ENCODE results near the gene ASIP.
"Not testable (repeated sequence)": the region's sequence is repeated elsewhere in the genome, so short reads cannot be mapped to it uniquely, and the experiment has no call there.

ASIP gene

DNA sequence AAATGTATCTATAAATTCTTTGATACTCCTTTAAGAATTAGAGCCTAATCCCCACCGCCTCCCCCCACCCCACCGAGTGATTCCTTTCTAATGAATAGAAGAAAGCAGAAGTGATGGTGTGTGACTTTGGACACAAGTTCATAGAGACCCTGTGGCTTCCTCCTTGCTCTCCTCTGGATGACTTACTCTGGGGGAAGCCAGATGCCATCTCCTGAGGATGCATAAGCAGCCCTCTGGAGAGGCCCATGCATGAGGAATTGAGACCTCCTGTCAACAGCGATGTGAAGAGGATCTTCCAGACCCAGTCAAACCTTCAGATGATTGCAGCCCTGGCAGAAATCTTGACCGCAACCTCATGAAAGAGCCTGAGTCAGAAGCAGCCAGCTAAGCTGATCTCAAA is 40.8 kb downstream of the ASIP start:
- in situ Hi-C loops (cut with MboI; ENCODE audit: low sequenced_read_pairs), result no loop called here

DNA sequence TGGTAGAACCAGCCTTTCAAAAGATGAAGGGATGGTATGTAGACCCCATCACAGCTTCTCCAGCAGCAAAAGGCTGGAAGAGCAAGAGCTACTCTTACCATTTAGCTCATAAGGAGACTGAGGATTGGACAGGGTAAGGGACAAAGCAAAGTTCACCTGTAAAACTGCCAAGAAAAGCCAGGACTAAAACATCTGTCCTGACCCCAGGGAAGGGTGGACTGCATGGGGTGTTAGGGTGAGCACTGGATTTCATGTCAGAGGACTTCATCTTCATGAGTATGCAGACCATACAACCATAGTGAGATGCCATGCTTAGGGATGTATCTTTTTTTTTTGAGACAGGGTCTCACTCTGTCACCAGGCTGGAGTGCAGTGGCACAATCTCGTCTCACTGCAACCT is 42.6 kb downstream of the ASIP start:
- in situ Hi-C loops (cut with MboI; ENCODE audit: low sequenced_read_pairs), result no loop called here

DNA sequence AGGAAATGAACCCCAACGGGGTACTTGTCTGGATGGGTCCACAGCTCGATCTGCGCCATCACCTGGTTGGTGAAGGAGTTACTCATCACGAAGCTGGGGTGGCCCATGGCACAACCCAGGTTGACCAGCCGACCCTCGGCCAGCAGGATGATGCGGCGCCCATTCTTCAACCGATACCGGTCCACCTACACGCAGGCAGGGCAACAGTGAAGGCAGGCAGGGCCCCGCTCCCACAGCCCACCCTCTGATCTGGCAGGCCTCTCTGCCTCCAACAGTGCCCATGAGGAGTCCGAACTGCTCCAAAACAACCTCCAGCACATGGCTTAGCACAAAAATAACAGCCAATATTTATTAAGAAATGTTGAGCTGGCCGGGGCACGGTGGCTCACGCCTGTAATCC is 44.2 kb downstream of the ASIP start:
- in situ Hi-C loops (cut with MboI; ENCODE audit: low sequenced_read_pairs), result no loop called here

DNA sequence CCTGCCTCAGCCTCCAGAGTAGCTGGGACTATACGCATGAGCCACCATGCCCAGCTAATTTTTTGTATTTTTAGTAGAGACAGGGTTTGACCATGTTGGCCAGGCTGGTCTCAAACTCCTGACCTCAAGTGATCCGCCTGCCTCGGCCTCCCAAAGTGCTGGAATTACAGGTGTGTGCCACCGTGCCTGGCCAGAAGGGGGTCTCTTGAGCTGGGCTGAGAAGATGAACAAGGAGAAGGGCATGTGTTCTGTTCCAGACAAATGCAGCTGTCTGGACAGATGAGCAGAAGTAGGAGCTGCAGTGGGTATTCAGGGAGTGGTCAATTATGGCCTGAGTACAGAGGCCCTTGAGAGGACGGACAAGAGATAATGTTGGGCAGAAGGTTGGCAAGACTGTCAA is 46.3 kb downstream of the ASIP start:
- in situ Hi-C loops (cut with MboI; ENCODE audit: low sequenced_read_pairs), result not testable (repeated sequence)

DNA sequence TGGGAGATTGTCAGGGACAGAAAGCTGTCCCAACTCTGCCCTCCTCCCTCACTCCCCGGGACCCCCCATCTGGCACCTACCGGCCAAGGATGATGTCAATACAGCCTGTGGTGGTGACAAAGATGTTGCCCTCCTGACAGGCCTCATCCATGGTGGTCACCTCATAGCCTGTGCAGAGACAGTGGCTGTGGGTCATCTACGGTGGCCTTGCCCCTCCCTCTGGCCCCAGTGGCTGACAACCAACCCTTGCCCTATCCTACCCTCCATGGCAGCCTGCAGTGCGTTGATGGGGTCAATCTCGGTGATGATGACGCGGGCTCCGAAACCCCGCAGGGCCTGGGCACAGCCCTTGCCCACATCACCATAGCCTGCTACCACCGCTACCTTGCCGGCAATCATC is 49.2 kb downstream of the ASIP start:
- in situ Hi-C loops (cut with MboI; ENCODE audit: low sequenced_read_pairs), result no loop called here

DNA sequence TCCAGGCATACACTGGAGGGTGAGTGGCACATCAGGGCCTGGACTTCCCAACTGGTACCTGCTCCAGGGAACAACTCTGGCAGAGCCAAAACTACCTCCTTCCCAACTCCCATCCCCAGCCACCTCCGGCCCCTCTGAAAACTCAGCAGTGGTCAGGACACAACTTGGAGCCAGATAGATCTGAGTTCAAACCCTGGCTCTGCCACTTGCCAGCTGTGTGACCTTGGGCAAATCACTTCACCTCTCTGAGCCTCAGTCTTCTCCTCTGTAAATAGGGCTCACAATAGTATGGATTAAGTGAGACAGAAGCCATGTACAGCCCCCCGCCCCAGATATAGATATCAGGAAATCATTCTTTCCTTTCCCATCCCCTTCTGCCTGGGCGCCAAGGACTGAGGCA is 51.3 kb downstream of the ASIP start:
- in situ Hi-C loops (cut with MboI; ENCODE audit: low sequenced_read_pairs), result no loop called here

DNA sequence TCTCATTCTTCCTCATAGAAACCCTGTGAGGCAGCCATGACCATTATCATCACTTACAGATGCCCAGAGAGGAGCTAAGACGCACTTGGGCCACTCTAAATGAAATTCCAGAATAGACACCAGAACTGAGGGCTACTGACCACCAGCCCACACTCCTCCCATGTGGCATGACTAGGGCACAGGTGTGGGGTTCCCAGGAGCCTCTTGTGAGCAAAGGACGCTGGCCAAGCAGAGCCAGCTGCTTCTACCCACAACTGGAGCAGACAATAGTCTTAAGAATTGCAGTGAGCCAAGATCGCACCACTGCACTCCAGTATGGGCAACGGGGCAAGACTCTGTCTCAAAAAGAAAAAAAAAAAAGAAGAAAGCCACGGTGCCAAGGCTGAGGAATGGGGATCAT is 51.9 kb downstream of the ASIP start:
- in situ Hi-C loops (cut with MboI; ENCODE audit: low sequenced_read_pairs), result no loop called here

DNA sequence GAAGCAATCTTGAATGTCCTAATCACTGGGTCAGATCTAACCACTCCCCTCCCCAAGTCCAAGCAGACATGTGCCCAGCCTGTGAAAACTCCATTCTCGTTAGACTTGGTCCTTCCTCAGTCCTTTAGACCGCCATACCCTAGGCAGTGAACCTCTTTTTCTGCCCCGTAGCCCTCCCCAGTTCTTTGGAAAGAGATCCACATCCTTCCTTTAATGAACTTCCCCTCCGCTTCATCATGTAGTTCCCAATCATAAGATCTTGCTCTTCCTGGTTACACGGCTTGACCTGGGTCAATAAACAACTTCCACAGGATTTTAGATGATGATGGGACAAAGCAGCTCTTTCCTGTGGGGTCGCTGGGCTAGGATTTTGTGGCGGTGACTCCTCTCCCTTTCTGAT is 52.4 kb downstream of the ASIP start:
- in situ Hi-C loops (cut with MboI; ENCODE audit: low sequenced_read_pairs), result no loop called here

DNA sequence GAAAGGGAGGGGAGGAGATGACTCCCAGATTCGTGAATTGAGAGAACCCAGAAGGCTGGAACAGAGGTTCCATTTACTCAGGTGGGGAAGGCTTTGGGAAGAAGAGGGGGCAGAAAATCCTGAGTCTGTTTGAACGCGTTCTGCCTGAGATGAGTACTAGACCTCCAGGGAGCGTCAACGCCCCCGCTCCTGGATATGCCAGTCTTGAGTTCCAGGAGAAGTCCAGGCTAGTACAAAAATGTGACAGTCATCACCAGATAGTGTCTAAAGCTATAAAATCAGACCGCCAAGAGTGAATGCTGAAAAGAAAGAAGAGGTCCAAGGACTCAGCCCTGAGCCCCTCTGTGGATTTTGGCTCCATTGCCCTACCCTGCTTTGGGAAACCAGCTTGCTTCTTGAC is 53.3 kb downstream of the ASIP start:
- in situ Hi-C loops (cut with MboI; ENCODE audit: low sequenced_read_pairs), result no loop called here

DNA sequence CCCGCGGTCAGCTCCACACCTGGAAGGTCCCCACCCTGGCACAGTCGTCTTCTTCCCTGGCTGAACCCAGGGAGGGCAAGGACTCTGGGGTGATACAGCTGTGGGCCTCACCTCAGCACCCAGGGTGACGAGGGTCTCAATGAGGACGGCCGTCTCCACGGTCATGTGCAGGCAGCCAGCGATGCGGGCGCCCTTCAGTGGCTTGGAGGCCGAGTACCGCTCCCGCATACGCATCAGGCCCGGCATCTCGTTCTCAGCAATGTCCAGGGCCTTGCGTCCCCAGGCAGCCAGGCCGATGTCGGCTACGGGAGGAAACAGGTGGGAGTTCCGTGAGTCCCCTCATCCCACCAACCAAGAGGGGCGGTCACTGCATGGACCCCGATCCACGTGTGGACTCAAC is 54.1 kb downstream of the ASIP start:
- in situ Hi-C loops (cut with MboI; ENCODE audit: low sequenced_read_pairs), result no loop called here

DNA sequence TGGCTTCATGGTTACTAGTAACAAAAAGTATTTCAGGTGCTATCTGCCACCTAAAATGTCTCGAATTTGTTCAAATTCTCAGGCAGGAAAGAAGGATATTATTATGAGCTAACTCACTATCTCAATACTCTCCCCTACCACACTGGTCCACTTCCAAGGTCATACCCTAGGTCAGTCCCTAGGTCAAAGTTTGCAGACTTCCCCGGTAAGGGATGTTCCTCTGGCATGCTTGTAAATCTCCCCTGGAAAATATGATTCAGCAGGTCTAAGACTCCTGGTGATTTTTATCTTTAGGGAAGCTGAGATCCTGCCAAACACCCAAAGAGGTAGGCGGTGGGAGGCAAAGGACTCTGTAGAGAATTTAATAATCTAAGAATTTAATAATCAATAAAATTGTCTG is 55.2 kb downstream of the ASIP start:
- in situ Hi-C loops (cut with MboI; ENCODE audit: low sequenced_read_pairs), result no loop called here

DNA sequence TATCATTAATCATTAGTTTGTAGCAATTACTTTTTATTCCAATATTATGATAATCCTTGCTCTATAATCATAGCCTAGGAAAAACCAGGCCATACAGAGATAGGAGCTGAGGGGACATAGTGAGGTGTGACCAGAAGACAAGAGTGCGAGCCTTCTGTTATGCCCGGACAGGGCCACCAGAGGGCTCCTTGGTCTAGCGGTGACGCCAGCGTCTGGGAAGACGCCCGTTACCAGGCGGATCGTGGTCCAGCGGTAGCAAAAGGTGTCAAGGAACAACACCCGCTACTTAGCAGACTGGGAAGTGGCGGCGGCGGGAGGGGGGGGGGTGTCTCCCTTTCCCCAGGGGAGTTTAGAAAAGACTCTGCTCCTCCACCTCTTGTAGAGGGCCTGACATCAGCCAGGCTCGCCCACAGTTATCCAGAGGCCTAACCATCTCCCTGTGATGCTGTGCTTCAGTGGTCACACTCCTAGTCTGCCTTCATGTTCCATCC is 57.1 kb downstream of the ASIP start:
- in situ Hi-C loops (cut with MboI; ENCODE audit: low sequenced_read_pairs), result not testable (repeated sequence)

DNA sequence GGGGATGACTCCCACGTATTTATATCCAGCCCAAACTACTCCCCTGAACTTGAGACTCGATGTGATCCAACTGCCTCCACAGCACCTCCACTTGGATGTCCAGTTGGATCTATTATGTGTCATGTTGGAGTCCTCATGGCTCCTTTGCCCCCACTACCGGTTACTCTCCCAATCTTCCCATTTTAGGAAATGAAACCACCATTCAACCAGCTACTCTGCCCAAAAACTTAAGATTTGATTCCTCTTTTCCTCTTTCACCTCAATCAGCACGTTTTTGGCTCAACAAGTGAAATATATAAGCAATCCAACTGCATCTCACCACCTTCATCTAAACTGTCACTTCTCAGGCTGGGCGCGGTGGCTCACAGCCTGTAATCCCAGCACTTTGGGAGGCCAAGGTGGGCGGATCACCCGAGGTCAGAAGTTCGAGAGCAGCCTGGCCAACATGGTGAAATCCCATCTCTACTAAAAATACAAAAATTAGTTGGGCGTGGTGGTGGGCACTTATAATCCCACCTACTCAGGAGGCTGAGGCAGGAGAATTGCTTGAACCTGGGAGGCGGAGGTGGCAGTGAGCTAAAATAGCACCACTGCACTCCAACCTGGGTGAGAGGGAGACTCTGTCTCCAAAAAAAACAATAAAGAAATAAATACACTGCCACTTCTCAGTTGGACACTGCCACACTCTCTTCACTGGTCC is 58.5 kb downstream of the ASIP start:
- in situ Hi-C loops (cut with MboI; ENCODE audit: low sequenced_read_pairs), result loop anchor here (25.0 kb wide), 1 partner anchor 463 kb away; no protein-coding TSS in a partner anchor

DNA sequence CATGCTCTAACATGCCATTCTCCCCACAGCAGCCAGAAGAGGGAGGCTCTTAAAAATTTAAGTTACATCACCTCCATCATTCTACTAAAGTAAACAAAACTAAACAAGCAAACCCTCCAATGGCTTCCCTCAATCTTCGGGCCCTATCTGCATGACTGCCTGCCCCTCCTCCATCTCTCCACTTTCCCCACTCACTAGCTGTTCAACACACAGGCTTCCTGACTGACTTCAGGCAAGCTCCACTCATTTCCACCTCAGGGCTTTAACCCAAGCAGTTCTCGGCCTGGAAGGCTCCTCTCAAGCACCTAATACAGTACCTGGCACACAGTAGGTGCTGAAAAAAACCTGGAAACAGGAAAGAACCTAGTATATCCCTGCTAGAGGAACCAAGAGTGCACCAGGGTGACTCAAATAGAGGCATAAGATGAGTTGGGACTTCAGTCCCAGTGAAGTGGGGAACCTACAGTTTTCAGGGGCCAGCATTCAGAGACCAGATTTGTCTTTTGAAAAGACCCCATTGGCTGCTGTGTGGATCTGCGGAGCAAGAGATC is 59.1 kb downstream of the ASIP start:
- in situ Hi-C loops (cut with MboI; ENCODE audit: low sequenced_read_pairs), result loop anchor here (25.0 kb wide), 1 partner anchor 462 kb away; no protein-coding TSS in a partner anchor

DNA sequence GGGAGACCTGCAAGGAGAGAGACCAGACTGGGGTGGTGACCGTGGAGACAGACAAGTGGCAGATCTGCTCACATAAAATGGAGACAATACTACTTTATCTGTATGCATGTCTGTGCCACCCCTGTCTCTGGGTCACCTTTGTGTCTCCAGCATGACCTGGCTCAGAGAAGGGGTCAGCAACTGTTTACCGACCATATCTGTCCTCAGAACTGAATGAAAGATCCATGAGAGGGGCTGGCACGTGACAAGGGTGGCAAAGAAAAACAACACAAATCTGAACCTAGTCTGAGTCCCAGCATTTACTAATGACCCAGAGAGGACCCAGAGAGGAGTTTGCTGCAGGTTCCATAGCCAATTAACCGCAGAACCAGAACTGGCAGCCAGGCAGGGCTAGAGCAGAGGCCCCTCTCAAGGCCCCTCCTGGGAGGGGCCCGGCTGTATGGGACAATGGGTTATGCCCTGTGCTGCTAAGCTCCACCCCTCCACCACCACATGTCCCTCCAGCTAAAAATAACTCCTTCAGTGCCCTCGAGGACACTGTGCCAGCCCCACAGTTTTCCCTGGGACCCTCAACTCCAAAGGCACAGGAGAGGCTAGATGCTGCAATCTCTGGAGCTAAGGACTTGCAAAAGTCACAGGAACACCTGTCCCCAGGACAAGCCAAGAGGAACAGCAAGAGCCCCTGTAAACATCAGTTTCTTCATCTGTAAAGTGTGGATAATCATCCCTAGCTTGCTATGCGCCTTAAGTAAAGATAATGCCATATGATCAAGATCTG is 59.8 kb downstream of the ASIP start:
- in situ Hi-C loops (cut with MboI; ENCODE audit: low sequenced_read_pairs), result loop anchor here (25.0 kb wide), 1 partner anchor 461 kb away; no protein-coding TSS in a partner anchor

DNA sequence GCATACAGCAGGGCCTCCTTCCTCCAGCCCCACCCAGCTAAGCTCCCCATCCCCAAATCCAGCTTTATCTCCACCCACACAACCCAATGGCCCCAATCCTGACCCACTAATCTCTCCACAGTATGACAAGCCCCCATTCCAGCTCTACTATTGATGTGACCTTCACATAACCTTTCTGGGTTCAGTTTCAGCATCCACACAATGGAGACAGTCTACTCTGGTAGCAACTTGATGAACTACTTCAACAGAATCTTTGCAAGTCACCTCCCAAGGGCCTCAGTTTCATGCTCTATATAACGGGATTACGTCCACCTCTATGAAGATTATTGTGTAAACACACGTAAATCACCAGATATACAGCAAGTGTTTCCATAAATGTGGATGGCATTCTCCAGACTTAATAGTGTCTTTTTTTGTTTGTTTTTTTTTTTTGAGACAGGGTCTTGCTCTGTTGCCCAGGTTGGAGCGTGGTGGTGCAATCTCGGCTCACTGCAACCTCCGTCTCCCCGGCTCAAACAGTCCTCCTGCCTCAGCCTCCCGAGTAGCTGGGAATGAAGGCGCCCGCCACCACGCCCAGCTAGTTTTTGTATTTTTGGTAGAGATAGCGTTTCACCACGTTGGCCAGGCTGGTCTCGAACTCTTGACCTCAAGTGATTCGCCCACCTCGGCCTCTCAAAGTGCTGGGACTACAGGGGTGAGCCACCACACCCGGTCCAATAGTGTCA is 60.5 kb downstream of the ASIP start:
- in situ Hi-C loops (cut with MboI; ENCODE audit: low sequenced_read_pairs), result loop anchor here (25.0 kb wide), 1 partner anchor 461 kb away; no protein-coding TSS in a partner anchor

DNA sequence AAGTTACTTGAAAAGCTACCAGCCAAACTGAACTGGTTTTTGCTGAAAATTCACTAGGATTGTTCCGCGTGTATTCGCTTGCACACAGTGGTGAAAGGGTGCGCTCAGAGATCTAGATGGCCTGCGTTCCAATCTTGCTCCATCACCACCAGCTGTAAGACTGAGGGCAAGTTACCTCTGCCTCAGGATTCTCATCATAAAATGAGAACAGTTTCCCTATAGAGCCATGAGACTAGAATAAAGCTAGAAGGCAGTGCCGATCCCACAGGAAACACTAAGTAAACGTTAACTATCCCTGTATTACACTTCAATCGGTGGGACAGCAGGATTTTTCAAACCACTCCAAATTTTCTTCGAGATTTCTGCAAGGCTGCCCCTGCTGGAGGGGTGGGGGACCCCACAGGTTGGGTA is 61.1 kb downstream of the ASIP start:
- in situ Hi-C loops (cut with MboI; ENCODE audit: low sequenced_read_pairs), result loop anchor here (25.0 kb wide), 1 partner anchor 460 kb away; no protein-coding TSS in a partner anchor

DNA sequence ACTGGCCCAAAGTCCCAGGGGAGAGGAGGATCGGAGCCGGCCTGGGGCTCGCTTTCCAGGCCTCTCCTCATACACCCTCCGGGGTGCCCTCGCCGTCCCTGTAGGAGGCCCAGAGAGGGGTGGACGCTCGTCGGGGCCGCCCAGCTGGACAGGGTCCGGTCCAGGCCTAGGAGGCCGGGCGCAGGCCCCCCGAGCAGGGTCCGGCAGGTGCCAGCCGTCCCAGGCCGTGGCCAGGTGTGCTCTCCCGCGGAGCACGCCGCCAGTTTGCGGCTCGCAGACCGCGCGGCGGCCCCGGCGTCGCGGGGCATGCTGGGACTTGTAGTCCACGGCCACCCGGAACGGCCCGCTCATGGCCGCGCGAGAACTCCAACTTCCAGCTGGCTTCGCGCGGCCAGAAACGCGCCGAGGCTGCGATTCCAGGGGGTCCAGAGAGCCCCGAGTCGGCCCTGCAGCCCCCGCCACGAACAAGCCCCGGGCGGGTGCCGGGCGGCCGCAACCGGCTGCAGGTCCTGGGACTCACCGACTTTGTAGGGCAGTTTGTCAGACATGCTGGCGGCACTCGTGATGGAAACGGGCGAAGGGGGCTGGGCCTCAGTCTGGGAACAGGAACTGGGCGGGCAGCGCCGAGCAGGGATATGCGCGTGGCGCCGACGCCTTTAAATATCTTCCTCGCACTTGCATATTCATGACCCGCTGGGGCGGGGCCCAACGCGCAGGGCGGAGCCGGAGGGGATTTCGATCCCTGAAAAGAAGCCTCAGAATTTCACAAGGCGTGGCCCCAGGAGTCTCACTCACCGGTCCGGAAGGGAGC is 61.7 kb downstream of the ASIP start, which contains the start of gene AHCY:
Gene AHCY (minus strand): TSS at position 633 of the 811 bp plus-strand sequence. CDS start 85 bp downstream, at position 548.
- in situ Hi-C loops (cut with MboI; ENCODE audit: low sequenced_read_pairs), result loop anchor here (25.0 kb wide), 1 partner anchor 459 kb away; no protein-coding TSS in a partner anchor

DNA sequence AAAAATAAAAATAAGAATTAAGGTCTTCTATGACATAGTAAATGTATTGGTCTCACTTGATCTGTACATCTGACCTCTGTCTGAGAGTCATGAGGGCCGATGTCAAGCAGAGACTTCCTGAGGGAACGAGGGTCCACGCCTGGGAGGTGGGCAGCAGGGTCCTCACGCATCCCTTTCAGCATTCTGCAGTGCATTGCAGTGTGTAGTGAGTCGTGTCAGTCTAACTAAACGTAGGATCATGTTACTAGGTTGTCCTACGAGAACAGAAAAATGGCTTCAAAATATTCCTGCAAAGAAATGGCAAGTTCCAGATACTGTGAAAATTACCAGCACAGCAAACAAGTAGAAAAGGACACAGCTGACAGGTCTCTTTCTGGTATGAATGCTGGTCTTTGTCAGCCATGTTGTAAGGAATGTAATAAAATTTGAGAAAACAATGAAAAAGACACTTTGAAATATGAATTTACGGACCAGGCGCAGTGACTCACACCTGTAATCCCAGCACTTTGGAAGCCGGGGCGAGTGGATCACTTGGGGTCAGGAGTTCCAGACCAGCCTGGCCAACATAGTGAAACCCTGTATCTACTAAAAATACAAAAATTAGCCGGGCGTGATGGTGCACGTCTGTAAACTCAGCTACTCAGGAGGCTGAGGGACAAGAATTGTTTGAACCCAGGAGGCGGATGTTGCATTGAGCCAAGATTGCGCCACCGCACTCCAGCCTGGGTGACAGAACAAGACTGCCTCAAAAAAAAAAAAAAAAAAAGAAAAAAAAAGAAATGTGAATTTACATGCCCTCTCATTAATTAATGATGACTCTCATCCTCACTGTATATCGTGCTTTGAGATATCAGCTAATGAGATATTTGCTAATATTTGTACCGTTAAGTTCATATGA is 64.4 kb downstream of the ASIP start:
- in situ Hi-C loops (cut with MboI; ENCODE audit: low sequenced_read_pairs), result loop anchor here (25.0 kb wide), 1 partner anchor 457 kb away; no protein-coding TSS in a partner anchor

Data from HL-60/S4 treated with retinoic acid at 250 ng/mL for 4 days and 3 days (cell line).